D721Med (cell line): ENCODE data around the gene ACTR3C.
"Not testable (repeated sequence)": the region's sequence is repeated elsewhere in the genome, so short reads cannot be mapped to it uniquely, and the experiment has no call there.

Experiments used
- DNase-seq: peaks from one replicate; pipeline ENCODE4 v3.0.0; 2011; ENCODE audit warnings: low spot score; ENCODE audit not compliant: insufficient read length
- FAIRE-seq: peaks from 2 replicates; lab custom pipeline; 2011; peaks lifted over from hg19 to GRCh38; lab: Jason Lieb, UNC
- CTCF ChIP-seq: IDR thresholded peaks from 2 replicates; pipeline ENCODE4 v1.5.1; 2012; ENCODE audit warnings: mild to moderate bottlenecking, control low read depth; ENCODE audit not compliant: insufficient read depth; ENCODE audit errors: missing control alignments

ACTR3C gene

DNA sequence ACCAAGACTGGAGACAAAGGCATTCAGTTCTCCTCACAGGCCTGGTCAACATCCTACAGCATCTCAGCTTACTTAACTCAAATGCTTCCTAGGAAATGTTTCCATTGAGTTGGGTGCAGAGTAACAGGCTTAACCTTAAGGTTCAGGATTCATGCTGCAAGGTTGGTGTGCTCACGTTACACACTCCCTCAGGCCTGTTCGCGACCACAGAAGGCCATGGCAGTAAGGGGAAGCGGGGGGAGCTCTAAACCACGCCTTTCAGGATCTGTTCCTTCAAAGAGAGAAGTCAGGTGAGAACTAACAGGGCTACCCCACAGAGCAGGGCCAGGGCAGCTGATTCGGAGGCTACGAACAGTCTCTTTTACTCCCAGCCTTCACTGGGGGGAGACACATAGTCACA, 35.5 kb downstream of the ACTR3C start:
- not testable (repeated sequence) for FAIRE-seq, DNase-seq

DNA sequence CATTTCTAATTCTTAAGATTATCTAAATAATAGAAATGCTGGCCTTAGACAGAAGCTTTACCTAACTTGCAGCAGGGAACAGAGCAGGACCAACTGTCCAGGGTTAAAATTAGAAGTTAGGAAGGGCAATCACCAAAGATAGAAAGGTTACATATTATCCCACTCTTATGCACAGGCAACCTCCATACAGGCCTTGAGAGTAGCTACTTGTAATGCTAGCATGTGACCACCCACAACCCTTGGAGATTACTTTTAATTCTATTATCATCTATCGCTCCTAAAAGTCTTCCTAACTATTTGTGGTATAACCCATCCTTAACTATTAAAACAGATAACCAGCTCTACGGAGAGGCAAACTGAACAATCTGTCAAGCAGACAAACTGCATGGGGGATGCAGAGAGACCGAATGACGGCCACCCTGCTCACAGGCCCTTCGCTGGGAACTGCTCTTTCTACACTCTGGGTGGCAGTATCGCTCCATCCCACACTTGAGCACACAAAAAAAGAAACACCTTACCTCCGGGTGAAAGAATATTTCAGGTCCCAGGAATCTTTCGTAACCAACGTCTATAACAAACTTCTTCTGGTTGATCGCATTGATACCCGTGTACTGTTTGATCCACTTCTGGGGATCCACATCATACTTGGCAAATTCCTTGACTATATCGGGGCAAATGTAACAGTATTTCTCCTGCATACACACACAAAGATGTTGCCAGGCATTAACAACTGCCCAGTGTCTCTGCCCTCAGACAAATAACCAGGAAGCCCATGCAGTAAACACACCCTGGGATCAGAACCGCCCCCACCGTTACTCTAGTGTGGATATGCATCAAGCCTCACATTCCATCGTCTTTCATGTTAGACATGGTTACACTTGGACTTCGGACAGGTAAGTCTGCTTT, 37.2 kb downstream of the ACTR3C start:
- not testable (repeated sequence) for DNase-seq
- peak; percentile 80 for FAIRE-seq
- TF ChIP-seq CTCF = peak; percentile 52

DNA sequence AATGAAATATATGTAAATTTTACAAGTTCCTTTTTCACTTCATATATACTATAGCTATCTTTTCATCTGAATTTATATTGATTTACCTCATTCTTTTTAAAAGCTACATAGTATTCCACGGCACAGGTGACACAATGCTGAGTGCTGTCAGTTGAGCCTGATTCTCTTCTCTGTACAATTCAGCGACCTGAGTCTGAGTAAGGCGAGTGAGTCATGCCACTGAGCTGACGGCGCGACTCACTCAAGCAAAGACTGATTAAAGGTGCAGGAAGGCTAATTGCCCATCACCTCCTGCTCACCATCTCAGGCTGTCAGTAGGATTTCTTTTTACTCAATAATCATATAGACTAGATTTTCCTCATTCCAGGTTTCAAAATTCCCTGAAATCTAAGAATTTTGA, 39.7 kb downstream of the ACTR3C start:
- not testable (repeated sequence) for DNase-seq, FAIRE-seq

DNA sequence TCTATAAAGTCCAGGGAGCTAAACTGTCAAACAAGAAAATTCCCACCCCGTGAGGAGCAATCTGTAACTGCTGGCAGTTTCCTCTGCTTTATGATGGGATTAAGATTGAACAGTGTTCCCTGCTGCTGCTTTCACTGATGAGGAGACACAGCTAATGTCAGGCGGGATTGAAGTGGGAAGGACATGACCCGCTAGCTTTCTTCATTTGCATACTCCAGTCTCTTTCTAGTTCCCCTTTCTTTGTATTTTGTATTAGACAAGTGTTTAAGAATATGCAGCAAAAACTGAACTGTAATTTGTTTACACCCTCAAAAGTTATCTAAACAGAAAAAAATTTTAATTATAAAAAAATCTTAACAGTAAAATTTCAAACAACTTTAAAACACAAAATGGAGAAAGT, 40.2 kb downstream of the ACTR3C start:
- FAIRE-seq, DNase-seq: not testable (repeated sequence)

- DNase-seq, FAIRE-seq: not testable (repeated sequence)
Measured at GRCh38 chr7:150281681-150282403, 41.5 kb downstream of the ACTR3C start.

DNA sequence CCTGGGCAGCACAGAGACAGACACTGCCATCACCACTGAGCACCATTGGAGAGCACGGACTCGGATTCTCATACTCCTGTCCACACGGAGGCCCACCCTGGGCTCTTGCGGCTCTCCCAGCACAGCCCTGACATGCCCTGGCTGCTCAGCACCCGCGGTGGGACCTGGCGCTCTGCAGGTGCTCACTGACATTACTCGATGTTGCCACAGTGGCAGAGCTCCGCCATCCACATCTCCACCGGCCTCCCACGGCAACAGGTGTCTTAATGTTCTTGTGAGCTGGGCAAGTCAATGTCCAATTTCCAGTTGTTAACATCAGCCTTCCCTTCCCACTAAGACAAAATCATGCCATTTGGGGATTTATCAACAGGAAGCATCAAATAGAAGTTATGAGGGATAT, 45.0 kb downstream of the ACTR3C start:
- not testable (repeated sequence) for FAIRE-seq, DNase-seq

DNA sequence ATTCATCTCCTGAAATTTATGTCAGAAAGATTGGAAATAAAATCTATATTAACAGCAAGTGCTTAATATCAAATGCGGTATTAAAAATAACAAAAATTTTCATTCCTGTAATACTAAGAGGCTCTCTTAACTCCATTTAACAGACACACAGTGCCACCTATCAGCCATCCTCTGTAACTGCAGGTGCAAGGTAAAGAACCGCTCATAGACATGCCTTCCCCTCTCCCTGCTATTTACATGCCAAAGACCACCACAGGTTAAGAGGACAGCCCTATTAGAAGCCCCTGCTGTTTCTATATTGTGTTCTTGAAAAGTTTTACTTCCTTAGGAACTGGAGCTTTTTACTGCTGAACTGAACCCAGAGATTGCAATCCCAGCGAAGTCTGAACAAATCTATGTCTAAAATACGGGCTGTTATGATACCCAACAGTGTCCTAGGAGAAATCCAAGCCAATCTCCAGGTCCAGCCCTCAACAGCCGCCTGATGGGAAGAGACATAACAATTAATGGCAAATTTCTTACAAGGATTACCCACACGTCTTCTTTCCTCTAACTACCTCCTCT, 47.1 kb downstream of the ACTR3C start:
- DNase-seq = peak; percentile 23
- TF ChIP-seq CTCF = peak; percentile 54
- FAIRE-seq = not testable (repeated sequence)

DNA sequence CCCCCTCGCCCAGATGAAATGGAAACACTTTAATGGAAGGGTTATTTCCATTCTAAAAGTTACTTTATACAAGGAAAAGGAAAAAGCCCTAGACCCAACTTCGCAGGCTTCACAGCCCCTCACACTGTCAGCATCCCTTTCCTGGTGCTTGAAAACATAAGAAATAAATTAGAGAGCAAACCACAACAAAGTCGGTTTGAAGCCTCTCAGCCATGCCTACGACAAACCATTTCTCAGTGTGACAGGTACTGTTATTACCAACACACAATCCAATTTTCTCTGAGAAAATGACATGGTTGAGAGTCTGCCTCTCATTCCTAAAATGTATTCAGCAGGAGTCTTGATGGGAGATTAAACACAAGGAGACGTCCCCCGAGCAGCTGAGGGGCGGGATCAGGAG, 51.4 kb downstream of the ACTR3C start:
- not testable (repeated sequence) for DNase-seq, FAIRE-seq

- not testable (repeated sequence) for DNase-seq, FAIRE-seq
Measured at GRCh38 chr7:150270101-150270824, 53.1 kb downstream of the ACTR3C start.

GRCh38 chr7:150268798-150269197, 54.5 kb downstream of the ACTR3C start:
- FAIRE-seq, DNase-seq: not testable (repeated sequence)

- not testable (repeated sequence) for DNase-seq, FAIRE-seq
Measured at GRCh38 chr7:150268287-150268686, 55.1 kb downstream of the ACTR3C start.

DNA sequence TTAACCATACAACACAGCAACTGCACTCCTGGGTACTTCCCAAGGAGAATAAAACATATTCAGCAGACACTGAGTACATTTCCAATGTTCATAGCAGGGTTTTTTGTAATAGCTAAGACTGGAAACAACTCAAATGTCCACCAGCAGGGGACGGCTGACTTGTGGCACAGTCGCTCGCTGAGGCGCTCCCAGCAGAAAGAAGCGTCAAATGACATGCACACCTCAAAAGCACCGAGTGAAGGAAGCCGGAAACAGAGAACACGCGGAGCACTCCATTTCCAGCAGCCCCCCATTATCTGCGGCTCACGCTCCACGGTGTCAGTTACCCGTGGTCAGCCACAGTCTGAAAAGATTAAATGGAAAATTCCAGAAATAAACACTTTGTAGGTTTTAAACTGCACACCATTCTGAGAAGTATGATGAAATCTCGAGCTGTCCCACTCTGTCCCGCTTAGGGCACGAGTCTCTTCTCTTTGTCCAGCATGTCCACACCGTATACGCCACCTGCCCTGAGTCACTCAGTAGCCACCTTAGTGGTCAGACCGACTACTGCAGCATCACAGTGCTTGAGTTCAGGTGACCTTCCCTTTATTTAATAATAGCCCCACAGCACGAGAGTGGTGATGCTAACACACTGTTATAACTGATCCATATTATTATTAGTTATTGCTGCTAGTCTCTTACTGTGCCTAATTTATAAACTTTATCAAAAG, 56.2 kb downstream of the ACTR3C start:
- DNase-seq, FAIRE-seq: not testable (repeated sequence)

GRCh38 chr7:150262656-150263055, 60.7 kb downstream of the ACTR3C start:
- FAIRE-seq, DNase-seq: not testable (repeated sequence)

GRCh38 chr7:150247745-150248144, 75.6 kb downstream of the ACTR3C start:
- DNase-seq, FAIRE-seq: not testable (repeated sequence)

DNA sequence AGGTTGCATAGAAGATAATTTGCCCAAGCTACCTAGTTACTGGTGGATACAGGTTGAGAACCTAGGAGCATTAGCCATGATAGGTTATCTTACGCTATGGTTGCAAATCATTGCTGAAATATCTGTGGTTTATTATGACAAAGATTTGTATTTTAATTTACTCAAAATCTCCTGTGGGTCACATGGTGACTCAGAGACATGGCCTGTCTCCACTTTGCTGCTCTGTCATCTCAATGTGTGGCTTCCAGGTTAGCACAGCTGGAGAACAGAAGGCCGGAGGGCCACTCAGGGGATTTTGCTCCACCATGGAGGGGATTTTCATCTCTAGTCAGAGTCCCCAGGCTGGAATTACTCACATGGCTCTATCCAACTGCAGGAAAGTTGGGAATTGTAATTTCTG, 78.1 kb downstream of the ACTR3C start:
- not testable (repeated sequence) for DNase-seq, FAIRE-seq

DNA sequence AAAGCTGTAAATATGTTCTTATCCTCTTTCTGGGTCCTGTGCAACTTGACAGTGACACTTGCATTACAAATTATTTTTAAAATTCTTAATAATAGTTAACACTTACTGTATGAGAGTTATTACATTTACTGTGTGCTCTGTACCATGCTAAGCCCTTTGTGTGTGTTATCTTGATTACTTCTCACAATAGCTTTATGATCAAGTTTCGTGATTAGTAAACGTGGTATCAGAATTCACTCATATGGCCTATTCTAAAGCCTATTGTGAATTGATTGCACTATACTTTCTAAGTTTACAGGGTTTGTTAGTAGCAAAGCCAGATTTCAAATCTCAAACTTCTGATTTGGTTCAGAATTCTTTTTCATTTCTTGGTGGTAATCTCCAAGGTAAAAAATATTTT, 80.4 kb downstream of the ACTR3C start:
- not testable (repeated sequence) for FAIRE-seq, DNase-seq
